ENCODE results near the gene DNAJC1. TPM values are rescaled to one million over a fixed set of nuclear protein-coding genes. Genes with fewer than 3 reads are reported as not detected.
A peak's percentile ranks its signal among the peaks of the same experiment; 100 is the strongest.

The DNAJC1 gene
- total and polyA plus RNA-seq, 2 of the 4 experiments (the other 2 are of a cell fraction), result 12.7 to 13.3 TPM

- ATAC-seq (ENCODE audit: low read depth) (0 out of 2 replicates have a peak, but pooled peaks have one; percentile 15), DNase-seq (no peak)
- H3K36me3 ChIP-seq (ENCODE audit: control insufficient read depth, insufficient read depth, low read length), result peaks cover 21% of the 10 kb centered on the region
- no peaks in the 10 kb centered on the region for H3K27me3 ChIP-seq (ENCODE audit: control insufficient read depth, insufficient read depth, low read length)
- H3K9me1 ChIP-seq (ENCODE audit: insufficient read depth, low read length), result peaks cover 9% of the 10 kb centered on the region
- no peak overlapping the region for H3K4me3 ChIP-seq (ENCODE audit: insufficient read depth, low read depth, low read length)
- H3K23ac ChIP-seq (ENCODE audit: low read depth, low read length), result peak overlapping the region; percentile 53; the same call in 1 of the 2 replicates
- intact Hi-C loops (cut with micrococcal nuclease), result loop anchor here (2.0 to 10.0 kb wide), 5 partner anchors 216 to 455 kb away; no protein-coding TSS in a partner anchor
- dilution Hi-C loops (cut with HindIII; ENCODE audit: low sequenced_read_pairs, unreplicated experiment), result no loop called here
- H2BK120ac ChIP-seq (ENCODE audit: low read depth, low read length), result no peak overlapping the region
- no peak overlapping the region for H3K56ac ChIP-seq (ENCODE audit: extremely low read depth, insufficient read depth, low read length)
- POLR2A ChIA-PET (ENCODE audit: unreplicated experiment), result no interaction called here
- H2AK5ac ChIP-seq (ENCODE audit: low read depth, low read length), result peak overlapping the region; percentile 54; the same call in 1 of the 2 replicates
- H2AFZ ChIP-seq (replicated peaks; ENCODE audit: low read length, poor library complexity), result no peak overlapping the region
- no peak overlapping the region for H2AK9ac ChIP-seq (replicated peaks; ENCODE audit: low read depth, low read length, poor library complexity)
- peaks cover 2% of the 10 kb centered on the region for H3K4me1 ChIP-seq (ENCODE audit: control insufficient read depth, insufficient read depth, low read length)
- no peak overlapping the region; the same call in 1 of the 2 replicates for H3K4me2 ChIP-seq (ENCODE audit: low read depth, low read length)
- peaks cover 9 to 50% of the 10 kb centered on the region in 2 experiments; a peak in 2 of 4 replicates for H3K79me1 ChIP-seq (ENCODE audit: low read depth in 1 of 2, low read length in 2 of 2)
- no peaks in the 10 kb centered on the region for H3K9me3 ChIP-seq (ENCODE audit: control insufficient read depth, insufficient read depth, low read length)
- H4K8ac ChIP-seq (ENCODE audit: low read depth in 2 of 2, low read length in 2 of 2), result 0 out of 4 replicates have a peak overlapping the region, but pooled peaks of 1 of the 2 experiments have one; percentile 28
- CTCF ChIA-PET, result no interaction called here
- H3K27ac ChIP-seq (ENCODE audit: insufficient read depth, low read length), result no peak overlapping the region
- H4K20me1 ChIP-seq (ENCODE audit: insufficient read depth, low read length), result peaks cover 4% of the 10 kb centered on the region; the same call in 1 of the 2 replicates
- H3K18ac ChIP-seq (ENCODE audit: low read depth, low read length), result no peak overlapping the region
- H3K4ac ChIP-seq (ENCODE audit: low read depth, low read length), result no peak overlapping the region; the same call in 1 of the 2 replicates
- H2BK15ac ChIP-seq (ENCODE audit: low read depth, low read length), result no peak overlapping the region
- in situ Hi-C loops (cut with MboI; ENCODE audit: low sequenced_read_pairs), result loop anchor here (25.0 kb wide), 1 partner anchor 646 kb away; no protein-coding TSS in a partner anchor
- H3K14ac ChIP-seq (replicated peaks; ENCODE audit: low read depth, low read length), result no peak overlapping the region
- WGBS, 2 experiments (ENCODE audit: extremely low coverage in 2 of 2, insufficient read length in 1 of 2), result 100% methylated on average over 1 of the region's 6 CpGs; no CpG with 5 or more reads in 1 of the 2 experiments
- TF ChIP-seq ELK1 (IDR thresholded peaks at IDR 0.05; ENCODE audit: borderline replicate concordance, low read depth, low read length) (no peak), USF2 (IDR thresholded peaks at IDR 0.05; ENCODE audit: low read depth, low read length) (no peak), MAFK (IDR thresholded peaks at IDR 0.05; ENCODE audit: low read depth, low read length) (no peak), RFX5 (IDR thresholded peaks at IDR 0.05; ENCODE audit: low read depth, low read length) (no peak), FOS (IDR thresholded peaks at IDR 0.05; ENCODE audit: low read depth, low read length) (no peak), POLR2A (IDR thresholded peaks at IDR 0.05; ENCODE audit: low read depth, low read length) (no peak), RAD21 (IDR thresholded peaks at IDR 0.05; ENCODE audit: low read length) (no peak), CTCF (conservative IDR thresholded peaks at IDR 0.05; ENCODE audit: low read depth, low read length) (no peak), RCOR1 (IDR thresholded peaks at IDR 0.05; ENCODE audit: insufficient replicate concordance, low read length) (no peak), NFE2L2 (IDR thresholded peaks at IDR 0.05; ENCODE audit: low read depth, low read length) (no peak), CHD1 (IDR thresholded peaks at IDR 0.05; ENCODE audit: low read depth, low read length) (no peak), MAZ (IDR thresholded peaks at IDR 0.05; ENCODE audit: borderline replicate concordance, low read depth, low read length) (no peak), CEBPB (IDR thresholded peaks at IDR 0.05; ENCODE audit: low read depth, low read length) (no peak), BHLHE40 (IDR thresholded peaks at IDR 0.05; ENCODE audit: low read depth, low read length) (no peak)
- no peak overlapping the region for H2BK20ac ChIP-seq (ENCODE audit: low read depth, low read length)
- H4K5ac ChIP-seq (ENCODE audit: low read depth, low read length), result no peak overlapping the region
- H2BK5ac ChIP-seq (ENCODE audit: low read depth, low read length, poor library complexity, severe bottlenecking), result no peak overlapping the region
- 0 out of 2 replicates have a peak overlapping the region, but pooled peaks have one; percentile 32 for H4K91ac ChIP-seq (ENCODE audit: insufficient read depth, low read depth, low read length)
- no peak overlapping the region for H3K9ac ChIP-seq (ENCODE audit: low read depth, low read length)
- BruUV-seq (replicated peaks), result no TSS peak
These were observed 269.8 kb downstream of the DNAJC1 start for GRCh38 chr10:21733710-21734109.

Measured in IMR-90 (cell line).